Measurements from ENCODE around the gene IMPA2. TPM values are rescaled to one million over a fixed set of nuclear protein-coding genes. Genes with fewer than 3 reads are reported as not detected.
A peak's percentile ranks its signal among the peaks of the same experiment; 100 is the strongest.

Gene IMPA2
- total and polyA plus RNA-seq, 2 of the 13 experiments (the other 11 are each of a cell fraction or from before 2014, with no cell fraction given), result 37.8 to 71.8 TPM

DNA sequence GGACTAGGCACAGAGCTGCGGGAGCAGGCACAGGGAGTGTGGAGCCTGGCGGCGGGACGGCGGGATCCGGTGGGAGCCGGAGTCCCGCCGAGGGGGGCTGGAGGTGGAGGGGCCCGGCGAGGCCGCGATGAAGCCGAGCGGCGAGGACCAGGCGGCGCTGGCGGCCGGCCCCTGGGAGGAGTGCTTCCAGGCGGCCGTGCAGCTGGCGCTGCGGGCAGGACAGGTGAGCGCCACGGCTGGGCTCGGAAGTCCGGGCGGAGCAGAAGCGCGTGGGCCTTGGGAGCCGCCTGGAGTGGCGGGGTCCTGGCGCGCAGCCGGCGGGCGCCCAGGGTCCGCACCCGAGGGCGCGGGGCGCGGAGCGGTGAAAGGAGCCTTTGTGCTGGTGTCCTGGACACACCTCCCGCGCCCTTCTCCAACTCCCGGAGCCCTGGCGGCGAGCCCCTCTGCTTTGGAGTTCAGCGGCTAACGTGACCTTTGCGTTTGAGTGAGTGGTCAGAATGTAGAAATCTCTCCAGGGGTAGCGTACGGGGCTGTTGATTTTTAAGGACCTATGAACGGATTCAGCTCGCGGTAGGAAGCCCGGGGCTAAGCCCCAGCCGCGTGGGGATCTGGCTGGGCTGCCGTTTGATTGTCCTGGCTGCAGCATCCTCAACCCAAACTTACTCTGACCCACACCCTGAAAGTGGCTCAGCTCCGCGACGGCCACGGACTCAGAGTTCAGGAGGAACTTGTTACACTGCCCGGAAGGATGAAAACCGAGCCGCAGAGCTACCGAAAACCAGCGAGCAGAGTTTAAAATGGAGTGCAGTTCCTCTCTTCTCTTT is 448 bp downstream of the IMPA2 start (continued):
- TF ChIP-seq, protein P1, sequence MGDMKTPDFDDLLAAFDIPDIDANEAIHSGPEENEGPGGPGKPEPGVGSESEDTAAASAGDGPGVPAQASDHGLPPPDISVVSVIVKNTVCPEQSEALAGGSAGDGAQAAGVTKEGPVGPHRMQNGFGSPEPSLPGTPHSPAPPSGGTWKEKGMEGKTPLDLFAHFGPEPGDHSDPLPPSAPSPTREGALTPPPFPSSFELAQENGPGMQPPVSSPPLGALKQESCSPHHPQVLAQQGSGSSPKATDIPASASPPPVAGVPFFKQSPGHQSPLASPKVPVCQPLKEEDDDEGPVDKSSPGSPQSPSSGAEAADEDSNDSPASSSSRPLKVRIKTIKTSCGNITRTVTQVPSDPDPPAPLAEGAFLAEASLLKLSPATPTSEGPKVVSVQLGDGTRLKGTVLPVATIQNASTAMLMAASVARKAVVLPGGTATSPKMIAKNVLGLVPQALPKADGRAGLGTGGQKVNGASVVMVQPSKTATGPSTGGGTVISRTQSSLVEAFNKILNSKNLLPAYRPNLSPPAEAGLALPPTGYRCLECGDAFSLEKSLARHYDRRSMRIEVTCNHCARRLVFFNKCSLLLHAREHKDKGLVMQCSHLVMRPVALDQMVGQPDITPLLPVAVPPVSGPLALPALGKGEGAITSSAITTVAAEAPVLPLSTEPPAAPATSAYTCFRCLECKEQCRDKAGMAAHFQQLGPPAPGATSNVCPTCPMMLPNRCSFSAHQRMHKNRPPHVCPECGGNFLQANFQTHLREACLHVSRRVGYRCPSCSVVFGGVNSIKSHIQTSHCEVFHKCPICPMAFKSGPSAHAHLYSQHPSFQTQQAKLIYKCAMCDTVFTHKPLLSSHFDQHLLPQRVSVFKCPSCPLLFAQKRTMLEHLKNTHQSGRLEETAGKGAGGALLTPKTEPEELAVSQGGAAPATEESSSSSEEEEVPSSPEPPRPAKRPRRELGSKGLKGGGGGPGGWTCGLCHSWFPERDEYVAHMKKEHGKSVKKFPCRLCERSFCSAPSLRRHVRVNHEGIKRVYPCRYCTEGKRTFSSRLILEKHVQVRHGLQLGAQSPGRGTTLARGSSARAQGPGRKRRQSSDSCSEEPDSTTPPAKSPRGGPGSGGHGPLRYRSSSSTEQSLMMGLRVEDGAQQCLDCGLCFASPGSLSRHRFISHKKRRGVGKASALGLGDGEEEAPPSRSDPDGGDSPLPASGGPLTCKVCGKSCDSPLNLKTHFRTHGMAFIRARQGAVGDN (CRISPR knock-in tag; IDR thresholded peaks at IDR 0.05), result peak; percentile 58
- TF ChIP-seq, protein P2, sequence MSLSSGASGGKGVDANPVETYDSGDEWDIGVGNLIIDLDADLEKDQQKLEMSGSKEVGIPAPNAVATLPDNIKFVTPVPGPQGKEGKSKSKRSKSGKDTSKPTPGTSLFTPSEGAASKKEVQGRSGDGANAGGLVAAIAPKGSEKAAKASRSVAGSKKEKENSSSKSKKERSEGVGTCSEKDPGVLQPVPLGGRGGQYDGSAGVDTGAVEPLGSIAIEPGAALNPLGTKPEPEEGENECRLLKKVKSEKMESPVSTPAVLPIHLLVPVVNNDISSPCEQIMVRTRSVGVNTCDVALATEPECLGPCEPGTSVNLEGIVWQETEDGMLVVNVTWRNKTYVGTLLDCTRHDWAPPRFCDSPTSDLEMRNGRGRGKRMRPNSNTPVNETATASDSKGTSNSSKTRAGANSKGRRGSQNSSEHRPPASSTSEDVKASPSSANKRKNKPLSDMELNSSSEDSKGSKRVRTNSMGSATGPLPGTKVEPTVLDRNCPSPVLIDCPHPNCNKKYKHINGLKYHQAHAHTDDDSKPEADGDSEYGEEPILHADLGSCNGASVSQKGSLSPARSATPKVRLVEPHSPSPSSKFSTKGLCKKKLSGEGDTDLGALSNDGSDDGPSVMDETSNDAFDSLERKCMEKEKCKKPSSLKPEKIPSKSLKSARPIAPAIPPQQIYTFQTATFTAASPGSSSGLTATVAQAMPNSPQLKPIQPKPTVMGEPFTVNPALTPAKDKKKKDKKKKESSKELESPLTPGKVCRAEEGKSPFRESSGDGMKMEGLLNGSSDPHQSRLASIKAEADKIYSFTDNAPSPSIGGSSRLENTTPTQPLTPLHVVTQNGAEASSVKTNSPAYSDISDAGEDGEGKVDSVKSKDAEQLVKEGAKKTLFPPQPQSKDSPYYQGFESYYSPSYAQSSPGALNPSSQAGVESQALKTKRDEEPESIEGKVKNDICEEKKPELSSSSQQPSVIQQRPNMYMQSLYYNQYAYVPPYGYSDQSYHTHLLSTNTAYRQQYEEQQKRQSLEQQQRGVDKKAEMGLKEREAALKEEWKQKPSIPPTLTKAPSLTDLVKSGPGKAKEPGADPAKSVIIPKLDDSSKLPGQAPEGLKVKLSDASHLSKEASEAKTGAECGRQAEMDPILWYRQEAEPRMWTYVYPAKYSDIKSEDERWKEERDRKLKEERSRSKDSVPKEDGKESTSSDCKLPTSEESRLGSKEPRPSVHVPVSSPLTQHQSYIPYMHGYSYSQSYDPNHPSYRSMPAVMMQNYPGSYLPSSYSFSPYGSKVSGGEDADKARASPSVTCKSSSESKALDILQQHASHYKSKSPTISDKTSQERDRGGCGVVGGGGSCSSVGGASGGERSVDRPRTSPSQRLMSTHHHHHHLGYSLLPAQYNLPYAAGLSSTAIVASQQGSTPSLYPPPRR (CRISPR knock-in tag; IDR thresholded peaks at IDR 0.05; ENCODE audit: borderline replicate concordance), result no peak
- TF ChIP-seq PAX8 (CRISPR knock-in tag; IDR thresholded peaks at IDR 0.05; ENCODE audit: borderline replicate concordance), result no peak
- TF ChIP-seq HCFC1 (IDR thresholded peaks at IDR 0.05; ENCODE audit: low read depth, low read length), result no peak
- TF ChIP-seq ETV5 (CRISPR knock-in tag; IDR thresholded peaks at IDR 0.05; ENCODE audit: borderline replicate concordance), result no peak; the same call in 1 of the 2 replicates
- TF ChIP-seq WIZ (CRISPR knock-in tag; IDR thresholded peaks at IDR 0.05), result no peak
- no peak for TF ChIP-seq PCBP1 (IDR thresholded peaks at IDR 0.05; ENCODE audit: borderline replicate concordance, low read depth, low read length)
- TF ChIP-seq ZNF674 (CRISPR knock-in tag; IDR thresholded peaks at IDR 0.05; ENCODE audit: low read depth), result no peak
- no peak for TF ChIP-seq CREB1 (IDR thresholded peaks at IDR 0.05)
- TF ChIP-seq CREB1 (CRISPR knock-in tag; IDR thresholded peaks at IDR 0.05), result no peak
- 0 out of 2 replicates have a peak, but pooled peaks have one; percentile 24 for TF ChIP-seq KDM3A (CRISPR knock-in tag; IDR thresholded peaks at IDR 0.05; ENCODE audit: low read depth)
- TF ChIP-seq FOXP1 (IDR thresholded peaks at IDR 0.05), result no peak
- TF ChIP-seq FOXP1 (CRISPR knock-in tag; IDR thresholded peaks at IDR 0.05), result no peak
- TF ChIP-seq FIP1L1 (IDR thresholded peaks at IDR 0.05; ENCODE audit: borderline replicate concordance, insufficient read depth, low read depth, low read length), result no peak
- peak; percentile 75 to 85 for TF ChIP-seq POLR2A (IDR thresholded peaks at IDR 0.05; ENCODE audit: insufficient read depth in 1 of 2, low read depth in 2 of 2, low read length in 2 of 2)
- TF ChIP-seq, protein P3, sequence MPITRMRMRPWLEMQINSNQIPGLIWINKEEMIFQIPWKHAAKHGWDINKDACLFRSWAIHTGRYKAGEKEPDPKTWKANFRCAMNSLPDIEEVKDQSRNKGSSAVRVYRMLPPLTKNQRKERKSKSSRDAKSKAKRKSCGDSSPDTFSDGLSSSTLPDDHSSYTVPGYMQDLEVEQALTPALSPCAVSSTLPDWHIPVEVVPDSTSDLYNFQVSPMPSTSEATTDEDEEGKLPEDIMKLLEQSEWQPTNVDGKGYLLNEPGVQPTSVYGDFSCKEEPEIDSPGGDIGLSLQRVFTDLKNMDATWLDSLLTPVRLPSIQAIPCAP (CRISPR knock-in tag; IDR thresholded peaks at IDR 0.05; ENCODE audit: low read depth), result 0 out of 2 replicates have a peak, but pooled peaks have one; percentile 41
- TF ChIP-seq POLR2AphosphoS5 (IDR thresholded peaks at IDR 0.05; ENCODE audit: low read depth, low read length), result peak; percentile 60
- TF ChIP-seq, protein P4, sequence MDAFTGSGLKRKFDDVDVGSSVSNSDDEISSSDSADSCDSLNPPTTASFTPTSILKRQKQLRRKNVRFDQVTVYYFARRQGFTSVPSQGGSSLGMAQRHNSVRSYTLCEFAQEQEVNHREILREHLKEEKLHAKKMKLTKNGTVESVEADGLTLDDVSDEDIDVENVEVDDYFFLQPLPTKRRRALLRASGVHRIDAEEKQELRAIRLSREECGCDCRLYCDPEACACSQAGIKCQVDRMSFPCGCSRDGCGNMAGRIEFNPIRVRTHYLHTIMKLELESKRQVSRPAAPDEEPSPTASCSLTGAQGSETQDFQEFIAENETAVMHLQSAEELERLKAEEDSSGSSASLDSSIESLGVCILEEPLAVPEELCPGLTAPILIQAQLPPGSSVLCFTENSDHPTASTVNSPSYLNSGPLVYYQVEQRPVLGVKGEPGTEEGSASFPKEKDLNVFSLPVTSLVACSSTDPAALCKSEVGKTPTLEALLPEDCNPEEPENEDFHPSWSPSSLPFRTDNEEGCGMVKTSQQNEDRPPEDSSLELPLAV (CRISPR knock-in tag; conservative IDR thresholded peaks at IDR 0.05; ENCODE audit: low read depth), result no peak
- no peak for TF ChIP-seq FOSL1 (CRISPR knock-in tag; IDR thresholded peaks at IDR 0.05; ENCODE audit: borderline replicate concordance)

All from HepG2 (cell line).